OCI-LY7 (cell line): Measurements from ENCODE around the gene HDGFL3.

Experiments
- CTCF ChIP-seq: fragments of 200-600 bp; sonication (generic); conservative IDR thresholded peaks from 2 replicates; pipeline ENCODE4 v1.5.1; 2014; ENCODE audit warnings: mild to moderate bottlenecking, antibody characterized with exemption, low read length, moderate library complexity, mixed read lengths
- EZH2phosphoT487 ChIP-seq: fragments of 200-600 bp; sonication (generic); IDR thresholded peaks from 2 replicates; pipeline ENCODE4 v1.6.1; 2018; ENCODE audit warnings: low read depth, borderline replicate concordance, mild to moderate bottlenecking, mixed run types, antibody characterized with exemption, low read length, moderate library complexity, mixed read lengths

GRCh38 chr15:83112956-83113299 lies 94.7 kb downstream of the HDGFL3 start:
- no peak for TF ChIP-seq CTCF
- TF ChIP-seq EZH2phosphoT487 = no peak
